Body of pancreas (tissue), 4 donors: Measurements from ENCODE around the gene RRM1.

Experiments
- CTCF ChIP-seq, 7 experiments: fragments of 450-650 bp in 4 of 7; fragments of 200-600 bp in 3 of 7; sonication (generic) in 3 of 7; IDR thresholded peaks; one replicate each; pipeline ENCODE4 v1.5.1; 2016 to 2019; ENCODE audit warnings: antibody characterized with exemption in 7 of 7
- POLR2A ChIP-seq, 3 donors: fragments of 450-650 bp; IDR thresholded peaks; one replicate each; pipeline ENCODE4 v1.6.1; 2016; ENCODE audit warnings: antibody characterized with exemption in 3 of 3, mild to moderate bottlenecking in 2 of 3

- no peak for TF ChIP-seq POLR2A (IDR thresholded peaks at IDR 0.05)
- TF ChIP-seq CTCF (IDR thresholded peaks at IDR 0.05): no peak
These were observed 70.4 kb downstream of the RRM1 start for GRCh38 chr11:4164884-4165590.
